HepG2 (cell line): Measurements from ENCODE around the gene TCAP. TPM values are rescaled to one million over a fixed set of nuclear protein-coding genes. Genes with fewer than 3 reads are reported as not detected.

Experiments used
- AKAP8 ChIP-seq: sonication (generic); formaldehyde crosslinking; IDR thresholded peaks from 2 replicates; pipeline ENCODE4 v1.5.1; 2020; ENCODE audit warnings: mild to moderate bottlenecking, missing genetic modification reagents
- ARHGAP35 ChIP-seq: sonication (generic); formaldehyde crosslinking; IDR thresholded peaks from 2 replicates; pipeline ENCODE4 v1.9.0; 2022; ENCODE audit warnings: mild to moderate bottlenecking, inconsistent platforms, moderate library complexity, missing genetic modification reagents, borderline replicate concordance
- BORCS8-MEF2B ChIP-seq: sonication (generic); formaldehyde crosslinking; IDR thresholded peaks from 2 replicates; pipeline ENCODE4 v1.8.0; 2022; ENCODE audit warnings: mild to moderate bottlenecking, missing genetic modification reagents
- ETV5 ChIP-seq: IDR thresholded peaks from 2 replicates; pipeline ENCODE4 v1.6.1; 2018; ENCODE audit warnings: missing biosample characterization, missing genetic modification reagents, inconsistent platforms, borderline replicate concordance
- GPN1 ChIP-seq: sonication (generic); formaldehyde crosslinking; IDR thresholded peaks from 2 replicates; pipeline ENCODE4 v1.5.1; 2020; ENCODE audit warnings: missing genetic modification reagents, borderline replicate concordance
- HCFC1 ChIP-seq: fragments of 150-350 bp; IDR thresholded peaks from 2 replicates; pipeline ENCODE4 v1.6.1; 2014; ENCODE audit warnings: low read depth, low read length
- HDAC2 ChIP-seq: sonication (generic); formaldehyde crosslinking; IDR thresholded peaks from 2 replicates; pipeline ENCODE4 v1.4.0; 2020; ENCODE audit warnings: missing genetic modification reagents
- HOXA7 ChIP-seq: sonication (generic); formaldehyde crosslinking; IDR thresholded peaks from 2 replicates; pipeline ENCODE4 v1.8.1; 2022; ENCODE audit warnings: mild to moderate bottlenecking, missing genetic modification reagents, moderate library complexity
- KMT2B ChIP-seq: IDR thresholded peaks from 2 replicates; pipeline ENCODE4 v1.6.1; 2016; ENCODE audit warnings: missing genetic modification reagents, missing compliant biosample characterization
- MAFG ChIP-seq: sonication (generic); formaldehyde crosslinking; IDR thresholded peaks from 2 replicates; pipeline ENCODE4 v1.5.1; 2020; ENCODE audit warnings: mild to moderate bottlenecking, missing genetic modification reagents
- MLLT10 ChIP-seq: sonication (generic); formaldehyde crosslinking; IDR thresholded peaks from 2 replicates; pipeline ENCODE4 v1.4.0; 2020; ENCODE audit warnings: missing genetic modification reagents
- REST ChIP-seq, 2 experiments: IDR thresholded peaks; 2 replicates each; pipeline ENCODE4 v1.6.1; 2011 to 2012; ENCODE audit warnings: low read length in 2 of 2, borderline replicate concordance in 1 of 2, low read depth in 1 of 2, mild to moderate bottlenecking in 1 of 2, moderate library complexity in 1 of 2
- SP4 ChIP-seq: sonication (generic); formaldehyde crosslinking; IDR thresholded peaks from 2 replicates; pipeline ENCODE4 v1.8.1; 2023; ENCODE audit warnings: mild to moderate bottlenecking, missing genetic modification reagents
- ZBTB26 ChIP-seq: IDR thresholded peaks from 2 replicates; pipeline ENCODE4 v1.6.1; 2016; ENCODE audit warnings: missing compliant biosample characterization, missing genetic modification reagents, borderline replicate concordance
- ZNF180 ChIP-seq: sonication (generic); formaldehyde crosslinking; IDR thresholded peaks from 2 replicates; pipeline ENCODE4 v1.4.0; 2020; ENCODE audit warnings: low read depth, missing genetic modification reagents, borderline replicate concordance
- ZNF20 ChIP-seq: sonication (generic); formaldehyde crosslinking; IDR thresholded peaks from 2 replicates; pipeline ENCODE4 v1.4.0; 2020; ENCODE audit warnings: mild to moderate bottlenecking, moderate library complexity, missing genetic modification reagents
- ZNF281 ChIP-seq: sonication (generic); formaldehyde crosslinking; IDR thresholded peaks from 2 replicates; pipeline ENCODE4 v1.4.0; 2020; ENCODE audit warnings: missing genetic modification reagents, borderline replicate concordance
- ZNF557 ChIP-seq: sonication (generic); formaldehyde crosslinking; IDR thresholded peaks from 2 replicates; pipeline ENCODE4 v1.4.0; 2020; ENCODE audit warnings: missing genetic modification reagents
- ZNF713 ChIP-seq: sonication (generic); formaldehyde crosslinking; IDR thresholded peaks from 2 replicates; pipeline ENCODE4 v1.4.0; 2020; ENCODE audit warnings: mild to moderate bottlenecking, missing genetic modification reagents
- ZNF773 ChIP-seq: sonication (generic); formaldehyde crosslinking; IDR thresholded peaks from 2 replicates; pipeline ENCODE4 v1.4.0; 2020; ENCODE audit warnings: missing genetic modification reagents, borderline replicate concordance
- polyA plus RNA-seq, 8 experiments: library from polyadenylated mRNA; depleted of rRNA in 3 of 8; stranded (reverse) in 7 of 8; unstranded in 1 of 8; fragments of >200 nt; fragmentation: Illumina TruSeq in 4 of 8; extraction: Trizol in 4 of 8; gene quantifications; 2 replicates each; pipeline versions ENCODE4 v1.2.1 to v1.2.3, GENCODE V29; 2011 to 2016; ENCODE audit warnings: low read depth in 4 of 8, missing spikeins in 1 of 8, mixed read lengths in 1 of 8; ENCODE audit not compliant: insufficient read depth in 1 of 8
- total RNA-seq, 5 experiments: library from RNA; depleted of rRNA; stranded (reverse); fragments of >200 nt; fragmentation: Illumina TruSeq; extraction: Trizol; gene quantifications; 2 replicates each; pipeline ENCODE4 v1.2.3, GENCODE V29; 2016; ENCODE audit warnings: low read depth in 1 of 5
- TF ChIP-seq, protein P1 (sequence below): sonication (generic); formaldehyde crosslinking; IDR thresholded peaks from 2 replicates; pipeline ENCODE4; 2020; ENCODE audit warnings: missing genetic modification reagents, mild to moderate bottlenecking, borderline replicate concordance

The TCAP gene
- total and polyA plus RNA-seq, 2 of the 13 experiments (the other 11 are each of a cell fraction or from before 2014, with no cell fraction given) = 0.24 to 0.65 TPM

GRCh38 chr17:39699818-39700147 is 34.6 kb downstream of the TCAP start, which contains the start of gene ERBB2 (continued):
- TF ChIP-seq, protein P1, sequence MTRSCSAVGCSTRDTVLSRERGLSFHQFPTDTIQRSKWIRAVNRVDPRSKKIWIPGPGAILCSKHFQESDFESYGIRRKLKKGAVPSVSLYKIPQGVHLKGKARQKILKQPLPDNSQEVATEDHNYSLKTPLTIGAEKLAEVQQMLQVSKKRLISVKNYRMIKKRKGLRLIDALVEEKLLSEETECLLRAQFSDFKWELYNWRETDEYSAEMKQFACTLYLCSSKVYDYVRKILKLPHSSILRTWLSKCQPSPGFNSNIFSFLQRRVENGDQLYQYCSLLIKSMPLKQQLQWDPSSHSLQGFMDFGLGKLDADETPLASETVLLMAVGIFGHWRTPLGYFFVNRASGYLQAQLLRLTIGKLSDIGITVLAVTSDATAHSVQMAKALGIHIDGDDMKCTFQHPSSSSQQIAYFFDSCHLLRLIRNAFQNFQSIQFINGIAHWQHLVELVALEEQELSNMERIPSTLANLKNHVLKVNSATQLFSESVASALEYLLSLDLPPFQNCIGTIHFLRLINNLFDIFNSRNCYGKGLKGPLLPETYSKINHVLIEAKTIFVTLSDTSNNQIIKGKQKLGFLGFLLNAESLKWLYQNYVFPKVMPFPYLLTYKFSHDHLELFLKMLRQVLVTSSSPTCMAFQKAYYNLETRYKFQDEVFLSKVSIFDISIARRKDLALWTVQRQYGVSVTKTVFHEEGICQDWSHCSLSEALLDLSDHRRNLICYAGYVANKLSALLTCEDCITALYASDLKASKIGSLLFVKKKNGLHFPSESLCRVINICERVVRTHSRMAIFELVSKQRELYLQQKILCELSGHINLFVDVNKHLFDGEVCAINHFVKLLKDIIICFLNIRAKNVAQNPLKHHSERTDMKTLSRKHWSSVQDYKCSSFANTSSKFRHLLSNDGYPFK = no peak
- TF ChIP-seq ZBTB26 (CRISPR knock-in tag) (no peak), ARHGAP35 (no peak), MLLT10 (CRISPR knock-in tag) (no peak), REST (IDR thresholded peaks at IDR 0.05; ENCODE audit: borderline replicate concordance in 1 of 2, low read depth in 1 of 2, low read length in 2 of 2) (no peak), ZNF20 (CRISPR knock-in tag) (no peak), GPN1 (CRISPR knock-in tag) (no peak), HOXA7 (CRISPR knock-in tag) (no peak), SP4 (CRISPR knock-in tag) (no peak), HDAC2 (CRISPR knock-in tag) (0 out of 2 replicates have a peak, but pooled peaks have one; percentile 41), ZNF281 (CRISPR knock-in tag) (no peak), HCFC1 (no peak), ZNF180 (CRISPR knock-in tag) (no peak), ETV5 (no peak; the same call in 1 of the 2 replicates), MAFG (CRISPR knock-in tag) (no peak), ZNF773 (CRISPR knock-in tag) (no peak), ZNF713 (CRISPR knock-in tag) (no peak), ZNF557 (CRISPR knock-in tag) (no peak), BORCS8-MEF2B (peak; percentile 44; the same call in 1 of the 2 replicates), AKAP8 (CRISPR knock-in tag) (no peak), KMT2B (peak; percentile 75)
